GM21381 (cell line): ENCODE data around the gene MYH9.

Experiments
- ATAC-seq: cut with Tn5 transposase; IDR thresholded peaks from one replicate; pipeline ENCODE4 v1.9.1; 2021; ENCODE audit warnings: mild to moderate bottlenecking, moderate library complexity; ENCODE audit not compliant: unreplicated experiment

MYH9 gene

GRCh38 chr22:36234919-36235318, 152.8 kb downstream of the MYH9 start:
- no peak for ATAC-seq

GRCh38 chr22:36234213-36234612, 153.6 kb downstream of the MYH9 start:
- ATAC-seq: no peak

GRCh38 chr22:36233796-36234195, 154.0 kb downstream of the MYH9 start:
- ATAC-seq: no peak

- ATAC-seq: no peak
Measured at GRCh38 chr22:36232715-36233401, 154.9 kb downstream of the MYH9 start.
